ENCODE data around the gene STXBP5L.
"Not testable (repeated sequence)": the region's sequence is repeated elsewhere in the genome, so short reads cannot be mapped to it uniquely, and the experiment has no call there.

STXBP5L gene

GRCh38 chr3:121018917-121019321 lies 110.9 kb downstream of the STXBP5L start:
- no peak for DNase-seq (ENCODE audit: low spot score)

GRCh38 chr3:121063628-121064027 lies 155.6 kb downstream of the STXBP5L start:
- DNase-seq (ENCODE audit: low spot score): no peak

GRCh38 chr3:121064121-121064520 lies 156.1 kb downstream of the STXBP5L start:
- DNase-seq (ENCODE audit: low spot score): no peak

GRCh38 chr3:121072133-121072532 lies 164.1 kb downstream of the STXBP5L start:
- DNase-seq (ENCODE audit: low spot score): no peak

- no peak for DNase-seq (ENCODE audit: low spot score)
Measured at GRCh38 chr3:121073011-121073410, 165.0 kb downstream of the STXBP5L start.

- no peak for DNase-seq (ENCODE audit: low spot score)
Measured at GRCh38 chr3:121075191-121075590, 167.2 kb downstream of the STXBP5L start.

GRCh38 chr3:121078378-121079101 lies 170.5 kb downstream of the STXBP5L start:
- not testable (repeated sequence) for DNase-seq (ENCODE audit: low spot score)

GRCh38 chr3:121096953-121097352 lies 188.9 kb downstream of the STXBP5L start:
- no peak for DNase-seq (ENCODE audit: low spot score)

GRCh38 chr3:121111086-121111485 lies 203.1 kb downstream of the STXBP5L start:
- DNase-seq (ENCODE audit: low spot score): not testable (repeated sequence)

- DNase-seq (ENCODE audit: low spot score): no peak
Measured at GRCh38 chr3:121111914-121112612, 204.1 kb downstream of the STXBP5L start.

GRCh38 chr3:121126033-121126706 lies 218.2 kb downstream of the STXBP5L start:
- no peak for DNase-seq (ENCODE audit: low spot score)

GRCh38 chr3:121126707-121127035 lies 218.7 kb downstream of the STXBP5L start:
- no peak for DNase-seq (ENCODE audit: low spot score)

GRCh38 chr3:121152573-121152972 lies 244.6 kb downstream of the STXBP5L start:
- DNase-seq (ENCODE audit: low spot score): peak; percentile 28

- no peak for DNase-seq (ENCODE audit: low spot score)
Measured at GRCh38 chr3:121153851-121154250, 245.8 kb downstream of the STXBP5L start.

- no peak for DNase-seq (ENCODE audit: low spot score)
Measured at GRCh38 chr3:121155028-121155427, 247.0 kb downstream of the STXBP5L start.

- peak; percentile 99 for DNase-seq (ENCODE audit: low spot score)
Measured at GRCh38 chr3:121165397-121165837, 257.4 kb downstream of the STXBP5L start.

GRCh38 chr3:121167374-121168139 lies 259.6 kb downstream of the STXBP5L start:
- DNase-seq (ENCODE audit: low spot score): no peak

- DNase-seq (ENCODE audit: low spot score): no peak
Measured at GRCh38 chr3:121175083-121175482, 267.1 kb downstream of the STXBP5L start.

GRCh38 chr3:121190626-121191025 lies 282.6 kb downstream of the STXBP5L start:
- DNase-seq (ENCODE audit: low spot score): not testable (repeated sequence)

GRCh38 chr3:121202573-121202972 lies 294.6 kb downstream of the STXBP5L start:
- no peak for DNase-seq (ENCODE audit: low spot score)

GRCh38 chr3:121223116-121223515 lies 315.1 kb downstream of the STXBP5L start:
- DNase-seq (ENCODE audit: low spot score): no peak

GRCh38 chr3:121228971-121229370 lies 321.0 kb downstream of the STXBP5L start:
- DNase-seq (ENCODE audit: low spot score): no peak

Data from SW480 (cell line).